HepG2 (cell line): ENCODE results near the gene STAG3. TPM values are rescaled to one million over a fixed set of nuclear protein-coding genes. Genes with fewer than 3 reads are reported as not detected.
A peak's percentile ranks its signal among the peaks of the same experiment; 100 is the strongest.

ENCODE experiments used
- ASH2L ChIP-seq: fragments of 300-600, 200-600 bp; sonication (generic); IDR thresholded peaks from 2 replicates; pipeline ENCODE4 v1.7.0; 2017; ENCODE audit warnings: low read depth, mild to moderate bottlenecking, moderate library complexity, mixed read lengths, low read length; ENCODE audit not compliant: insufficient read length
- HNRNPK ChIP-seq: fragments of 200-400 bp; formaldehyde crosslinking; IDR thresholded peaks from 2 replicates; pipeline ENCODE4 v1.6.1; 2018; ENCODE audit warnings: low read length, low read depth, moderate library complexity, mild to moderate bottlenecking; ENCODE audit not compliant: poor library complexity, severe bottlenecking
- HOXA3 ChIP-seq: sonication (generic); formaldehyde crosslinking; IDR thresholded peaks from 2 replicates; pipeline ENCODE4 v1.5.0; 2020; ENCODE audit warnings: missing genetic modification reagents
- NFKB2 ChIP-seq: sonication (generic); formaldehyde crosslinking; IDR thresholded peaks from 2 replicates; pipeline ENCODE4 v1.4.0; 2020; ENCODE audit warnings: missing genetic modification reagents, borderline replicate concordance
- POGK ChIP-seq: sonication (generic); formaldehyde crosslinking; conservative IDR thresholded peaks from 2 replicates; pipeline ENCODE4 v1.8.0; 2022; ENCODE audit warnings: mild to moderate bottlenecking, moderate library complexity, missing genetic modification reagents
- RXRB ChIP-seq: IDR thresholded peaks from 2 replicates; pipeline ENCODE4 v1.6.1; 2016; ENCODE audit warnings: borderline replicate concordance, missing genetic modification reagents, missing compliant biosample characterization
- SATB2 ChIP-seq: sonication (generic); formaldehyde crosslinking; IDR thresholded peaks from 2 replicates; pipeline ENCODE4 v1.5.0; 2020; ENCODE audit warnings: missing genetic modification reagents
- SRY ChIP-seq: sonication (generic); formaldehyde crosslinking; IDR thresholded peaks from 2 replicates; pipeline ENCODE4 v1.8.0; 2022; ENCODE audit warnings: mild to moderate bottlenecking, missing genetic modification reagents
- TEAD2 ChIP-seq: sonication (generic); formaldehyde crosslinking; IDR thresholded peaks from 2 replicates; pipeline ENCODE4 v1.9.0; 2021; ENCODE audit warnings: missing genetic modification reagents
- ZBTB37 ChIP-seq: sonication (generic); formaldehyde crosslinking; IDR thresholded peaks from 2 replicates; pipeline ENCODE4 v1.4.0; 2020; ENCODE audit warnings: mild to moderate bottlenecking, missing genetic modification reagents
- ZBTB38 ChIP-seq: sonication (generic); formaldehyde crosslinking; IDR thresholded peaks from 2 replicates; pipeline ENCODE4 v1.5.1; 2020; ENCODE audit warnings: mild to moderate bottlenecking, missing genetic modification reagents
- ZNF260 ChIP-seq: sonication (generic); formaldehyde crosslinking; IDR thresholded peaks from 2 replicates; pipeline ENCODE4 v1.4.0; 2020; ENCODE audit warnings: missing genetic modification reagents, low read depth, mild to moderate bottlenecking, borderline replicate concordance
- ZNF292 ChIP-seq: sonication (generic); formaldehyde crosslinking; IDR thresholded peaks from 2 replicates; pipeline ENCODE4 v1.8.1; 2022; ENCODE audit warnings: mild to moderate bottlenecking, low read depth, missing genetic modification reagents, borderline replicate concordance
- ZNF430 ChIP-seq: sonication (generic); formaldehyde crosslinking; IDR thresholded peaks from 2 replicates; pipeline ENCODE4 v1.9.0; 2021; ENCODE audit warnings: mild to moderate bottlenecking, missing genetic modification reagents
- ZNF552 ChIP-seq: sonication (generic); formaldehyde crosslinking; IDR thresholded peaks from 2 replicates; pipeline ENCODE4 v1.9.0; 2022; ENCODE audit warnings: missing genetic modification reagents, mild to moderate bottlenecking, borderline replicate concordance
- ZNF790 ChIP-seq: sonication (generic); formaldehyde crosslinking; IDR thresholded peaks from 2 replicates; pipeline ENCODE4 v1.8.0; 2022; ENCODE audit warnings: missing genetic modification reagents, mild to moderate bottlenecking, borderline replicate concordance
- polyA plus RNA-seq, 8 experiments: library from polyadenylated mRNA; depleted of rRNA in 3 of 8; stranded (reverse) in 7 of 8; unstranded in 1 of 8; fragments of >200 nt; fragmentation: Illumina TruSeq in 4 of 8; extraction: Trizol in 4 of 8; gene quantifications; 2 replicates each; pipeline versions ENCODE4 v1.2.1 to v1.2.3, GENCODE V29; 2011 to 2016; ENCODE audit warnings: low read depth in 4 of 8, missing spikeins in 1 of 8, mixed read lengths in 1 of 8; ENCODE audit not compliant: insufficient read depth in 1 of 8
- total RNA-seq, 5 experiments: library from RNA; depleted of rRNA; stranded (reverse); fragments of >200 nt; fragmentation: Illumina TruSeq; extraction: Trizol; gene quantifications; 2 replicates each; pipeline ENCODE4 v1.2.3, GENCODE V29; 2016; ENCODE audit warnings: low read depth in 1 of 5
- TF ChIP-seq, protein P1 (sequence below): sonication (generic); formaldehyde crosslinking; IDR thresholded peaks from 2 replicates; pipeline ENCODE4 v1.8.0; 2022; ENCODE audit warnings: missing genetic modification reagents, mild to moderate bottlenecking, borderline replicate concordance
- TF ChIP-seq, protein P2 (sequence below): sonication (generic); formaldehyde crosslinking; IDR thresholded peaks from 2 replicates; pipeline ENCODE4 v1.5.0; 2020; ENCODE audit warnings: mild to moderate bottlenecking, missing genetic modification reagents, borderline replicate concordance
- TF ChIP-seq, protein P3 (sequence below): sonication (generic); formaldehyde crosslinking; IDR thresholded peaks from 2 replicates; pipeline ENCODE4 v1.8.1; 2023; ENCODE audit warnings: mild to moderate bottlenecking, moderate library complexity, missing genetic modification reagents

STAG3 gene
- total and polyA plus RNA-seq, 2 of the 13 experiments (the other 11 are each of a cell fraction or from before 2014, with no cell fraction given) = 0.09 to 0.33 TPM

DNA sequence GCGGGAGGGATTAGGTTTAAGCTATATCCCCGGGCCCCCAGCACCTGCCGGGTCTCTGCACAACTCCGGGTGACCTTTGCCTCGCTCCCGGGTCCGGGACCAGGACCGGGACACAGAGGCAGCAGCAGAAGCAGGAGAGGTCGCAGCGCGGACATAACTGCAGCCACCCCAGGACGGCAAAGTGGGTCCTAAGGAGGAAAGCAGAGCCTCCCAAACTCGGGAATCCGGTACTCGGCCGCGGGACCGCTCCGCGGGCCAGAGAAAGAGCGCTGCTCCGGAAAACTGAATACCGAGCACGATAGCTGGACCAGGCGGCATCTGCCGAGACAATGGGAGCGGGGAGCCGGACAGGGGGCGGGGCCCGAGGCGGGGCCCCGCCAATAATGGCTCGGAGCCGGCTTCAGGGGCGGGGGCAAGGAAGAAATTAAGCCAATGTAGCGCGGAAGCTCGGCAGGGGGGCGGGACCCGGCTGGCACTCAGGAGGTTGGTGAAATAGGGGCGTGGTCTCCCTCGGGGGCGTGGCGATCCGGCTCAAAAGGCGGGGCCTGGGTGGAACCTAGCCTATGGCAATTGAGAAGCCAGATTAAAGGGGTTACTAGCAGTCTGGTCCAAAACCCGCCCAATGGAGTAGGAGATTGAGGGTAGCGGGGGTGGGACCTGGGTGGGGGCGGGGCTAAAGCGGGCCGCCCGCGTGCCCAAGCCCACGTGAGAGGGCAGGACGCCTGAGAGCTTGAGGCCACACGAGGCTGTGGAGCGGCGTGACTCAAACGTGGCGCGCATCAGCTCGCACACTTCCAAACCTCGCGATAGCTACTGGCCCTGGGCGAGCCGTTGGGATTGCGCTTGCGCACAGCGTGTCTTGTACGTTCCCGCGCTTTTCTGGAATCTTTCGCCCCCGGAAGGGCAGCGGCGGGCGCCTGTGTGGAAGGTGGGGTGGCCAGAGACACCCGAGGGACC lies at the start of gene STAG3, which contains the start of gene GPC2 (continued):
- TF ChIP-seq ZNF430 (peak; percentile 36; the same call in 1 of the 2 replicates), ZNF552 (no peak), NFKB2 (CRISPR knock-in tag) (0 out of 2 replicates have a peak, but pooled peaks have one; percentile 73), HNRNPK (peak; percentile 57), ZNF790 (CRISPR knock-in tag) (no peak), ZNF292 (CRISPR knock-in tag) (no peak), ZBTB37 (CRISPR knock-in tag) (no peak), TEAD2 (CRISPR knock-in tag) (0 out of 2 replicates have a peak, but pooled peaks have one; percentile 76), SRY (CRISPR knock-in tag) (0 out of 2 replicates have a peak, but pooled peaks have one; percentile 63), ZNF260 (CRISPR knock-in tag) (no peak), POGK (CRISPR knock-in tag) (0 out of 2 replicates have a peak, but pooled peaks have one; percentile 57), ZBTB38 (CRISPR knock-in tag) (peak; percentile 86), ASH2L (peak; percentile 12), SATB2 (CRISPR knock-in tag) (peak; percentile 52; the same call in 1 of the 2 replicates), RXRB (no peak), HOXA3 (peak; percentile 62)
- TF ChIP-seq, protein P1, sequence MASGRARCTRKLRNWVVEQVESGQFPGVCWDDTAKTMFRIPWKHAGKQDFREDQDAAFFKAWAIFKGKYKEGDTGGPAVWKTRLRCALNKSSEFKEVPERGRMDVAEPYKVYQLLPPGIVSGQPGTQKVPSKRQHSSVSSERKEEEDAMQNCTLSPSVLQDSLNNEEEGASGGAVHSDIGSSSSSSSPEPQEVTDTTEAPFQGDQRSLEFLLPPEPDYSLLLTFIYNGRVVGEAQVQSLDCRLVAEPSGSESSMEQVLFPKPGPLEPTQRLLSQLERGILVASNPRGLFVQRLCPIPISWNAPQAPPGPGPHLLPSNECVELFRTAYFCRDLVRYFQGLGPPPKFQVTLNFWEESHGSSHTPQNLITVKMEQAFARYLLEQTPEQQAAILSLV (CRISPR knock-in tag) = peak; percentile 47; the same call in 1 of the 2 replicates
- TF ChIP-seq, protein P2, sequence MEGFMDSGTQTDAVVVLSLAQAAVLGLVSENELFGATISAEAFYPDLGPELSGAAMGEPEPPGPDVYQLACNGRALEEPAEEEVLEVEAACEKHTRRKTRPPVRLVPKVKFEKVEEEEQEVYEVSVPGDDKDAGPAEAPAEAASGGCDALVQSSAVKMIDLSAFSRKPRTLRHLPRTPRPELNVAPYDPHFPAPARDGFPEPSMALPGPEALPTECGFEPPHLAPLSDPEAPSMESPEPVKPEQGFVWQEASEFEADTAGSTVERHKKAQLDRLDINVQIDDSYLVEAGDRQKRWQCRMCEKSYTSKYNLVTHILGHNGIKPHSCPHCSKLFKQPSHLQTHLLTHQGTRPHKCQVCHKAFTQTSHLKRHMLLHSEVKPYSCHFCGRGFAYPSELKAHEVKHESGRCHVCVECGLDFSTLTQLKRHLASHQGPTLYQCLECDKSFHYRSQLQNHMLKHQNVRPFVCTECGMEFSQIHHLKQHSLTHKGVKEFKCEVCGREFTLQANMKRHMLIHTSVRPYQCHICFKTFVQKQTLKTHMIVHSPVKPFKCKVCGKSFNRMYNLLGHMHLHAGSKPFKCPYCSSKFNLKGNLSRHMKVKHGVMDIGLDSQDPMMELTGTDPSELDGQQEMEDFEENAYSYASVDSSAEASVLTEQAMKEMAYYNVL (CRISPR knock-in tag) = 0 out of 2 replicates have a peak, but pooled peaks have one; percentile 22
- TF ChIP-seq, protein P3, sequence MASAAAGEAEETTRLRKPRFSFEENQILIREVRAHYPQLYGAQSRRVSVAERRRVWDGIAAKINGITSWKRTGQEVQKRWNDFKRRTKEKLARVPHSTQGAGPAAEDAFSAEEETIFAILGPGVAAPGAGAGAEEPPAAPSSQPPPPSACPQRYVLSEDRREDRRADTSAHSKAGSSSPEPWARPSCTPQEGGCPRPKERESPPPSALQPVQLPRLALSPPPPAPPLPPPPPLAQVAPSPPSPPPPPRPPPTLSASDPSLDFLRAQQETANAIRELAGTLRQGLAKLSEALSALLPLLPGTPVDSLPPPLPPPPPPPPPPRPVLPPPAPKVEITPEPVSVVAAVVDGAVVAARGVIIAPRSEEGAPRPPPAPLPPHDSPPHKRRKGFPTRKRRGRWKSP (CRISPR knock-in tag) = 0 out of 2 replicates have a peak, but pooled peaks have one; percentile 38
